Measurements from ENCODE around the gene SLC8B1.
A peak's percentile ranks its signal among the peaks of the same experiment; 100 is the strongest.

SLC8B1 gene

DNA sequence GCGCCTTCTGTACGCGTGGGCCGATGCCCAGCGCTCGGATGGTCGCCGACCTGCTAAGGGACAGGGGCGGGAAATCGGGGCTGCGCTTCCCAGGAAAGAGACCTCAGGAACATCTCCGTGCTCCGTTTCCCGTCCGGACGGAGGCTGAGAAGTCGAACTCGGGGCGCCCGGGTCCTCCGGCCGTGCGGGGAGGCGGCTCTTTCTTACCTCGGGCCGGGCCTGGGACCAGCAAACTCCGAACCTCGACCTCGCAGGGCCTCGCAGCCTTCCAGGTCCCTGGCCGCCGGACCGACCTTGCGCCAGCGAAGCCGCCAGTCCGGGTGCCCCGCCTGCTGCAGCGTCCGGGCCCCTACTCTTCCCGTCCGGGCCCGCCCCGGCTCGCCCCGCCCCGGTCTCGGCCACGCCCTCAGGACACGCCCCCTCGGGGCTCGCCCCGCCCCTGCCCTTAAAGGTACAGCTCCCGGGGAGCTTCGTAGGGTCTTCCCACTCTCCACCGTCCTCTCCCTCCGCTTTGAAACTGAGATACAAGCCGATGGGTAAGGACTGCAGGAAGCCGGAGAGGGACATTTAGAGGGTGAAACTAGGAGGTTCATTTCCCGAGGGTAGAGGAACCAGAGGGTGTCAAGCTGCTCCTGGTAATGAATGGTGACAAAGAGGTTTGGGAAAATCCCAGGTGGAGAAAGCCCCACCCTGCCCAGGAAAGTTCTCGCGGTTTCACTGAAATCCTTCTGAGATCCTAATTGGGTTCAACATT is at the start of gene SLC8B1:
Gene SLC8B1 (minus strand): TSS at position 324 of the 754 bp plus-strand sequence. CDS start 2,231 bp downstream, outside the sequence.
- peak; percentile 96 to 99 for DNase-seq

DNA sequence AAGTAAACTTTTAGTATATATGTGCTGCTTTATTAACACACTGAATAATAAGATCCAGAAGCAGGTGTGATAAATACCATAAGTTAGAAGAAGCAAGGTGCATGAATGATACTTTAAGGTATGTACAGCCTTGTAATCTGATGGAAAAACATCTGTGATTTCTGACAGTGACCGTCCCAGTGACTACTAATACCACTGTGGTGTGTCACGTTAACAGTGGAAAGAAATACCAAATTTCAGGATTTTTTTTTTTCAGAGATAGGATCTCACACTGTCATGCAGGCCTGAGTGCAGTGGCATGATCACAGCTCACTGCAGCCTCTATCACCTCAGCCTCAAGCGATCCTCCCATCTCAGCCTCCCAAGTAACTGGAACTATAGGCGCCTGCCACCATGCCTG is 47.3 kb upstream of the SLC8B1 start:
- no peak for DNase-seq

DNA sequence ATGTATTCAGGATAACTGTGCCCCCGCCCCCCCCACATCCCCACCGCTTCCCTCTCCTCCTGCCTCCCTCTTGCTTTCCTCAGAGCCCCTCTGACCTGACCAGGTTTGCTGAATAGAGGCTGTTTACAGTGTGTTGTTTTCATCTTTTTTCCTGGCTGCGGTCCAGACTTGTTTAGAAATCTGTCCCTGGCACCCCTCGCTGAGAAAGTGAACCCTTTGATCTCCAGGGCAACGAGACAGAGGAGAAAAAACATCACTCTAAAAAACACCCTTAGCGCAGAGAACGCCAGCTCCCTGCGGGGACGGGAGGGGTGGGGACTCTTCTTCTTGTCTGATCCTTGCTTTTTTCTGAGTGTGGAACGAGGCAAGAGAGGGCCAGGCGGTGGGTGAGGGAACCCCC is 46.3 kb upstream of the SLC8B1 start:
- DNase-seq, result no peak

DNA sequence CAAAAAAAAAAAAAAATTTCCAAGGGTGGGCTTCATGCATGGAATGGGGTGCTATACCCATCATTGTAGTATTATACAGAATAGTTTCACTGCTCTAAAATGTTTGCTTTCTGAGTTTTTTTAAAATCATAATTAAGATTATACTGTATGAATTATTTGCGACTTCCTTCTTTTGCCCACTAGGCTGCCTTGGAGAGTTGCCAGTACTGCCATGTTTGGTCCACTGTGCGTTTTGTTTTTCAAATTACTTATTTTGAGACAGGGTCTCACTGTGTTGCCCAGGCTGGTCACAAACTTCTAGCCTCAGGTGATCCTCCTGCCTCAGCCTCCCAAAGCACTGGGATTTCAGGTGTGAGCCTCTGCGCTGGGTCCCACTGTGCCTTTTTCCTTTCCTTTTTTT is 43.4 kb upstream of the SLC8B1 start:
- no peak for DNase-seq

DNA sequence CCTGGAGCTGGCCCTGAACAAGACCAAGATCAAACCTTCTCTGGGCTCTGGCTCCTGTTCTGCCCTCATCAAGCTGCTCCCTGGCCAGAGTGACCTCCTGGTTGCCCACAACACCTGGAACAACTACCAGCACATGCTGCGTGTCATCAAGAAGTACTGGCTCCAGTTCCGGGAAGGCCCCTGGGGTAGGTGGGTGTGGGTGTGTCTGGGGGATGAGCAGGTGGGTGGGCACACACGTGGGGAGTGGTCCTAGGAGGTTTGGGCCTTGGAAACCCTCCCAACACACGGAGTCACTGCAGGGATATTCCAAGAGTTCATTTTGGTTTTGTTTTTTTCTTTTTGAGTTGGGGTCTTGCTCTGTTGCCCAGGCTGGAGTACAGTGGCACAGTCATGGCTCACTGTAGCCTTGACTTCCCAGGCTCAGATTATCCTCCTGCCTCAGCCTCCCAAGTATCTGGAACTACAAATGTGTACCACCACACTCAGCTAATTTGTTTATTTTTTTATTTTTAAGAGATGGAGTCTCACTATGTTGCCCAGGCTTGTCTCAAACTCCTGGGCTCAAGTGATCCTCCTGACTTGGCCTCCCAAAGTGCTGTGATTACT is 40.0 kb upstream of the SLC8B1 start:
- DNase-seq, result no peak

DNA sequence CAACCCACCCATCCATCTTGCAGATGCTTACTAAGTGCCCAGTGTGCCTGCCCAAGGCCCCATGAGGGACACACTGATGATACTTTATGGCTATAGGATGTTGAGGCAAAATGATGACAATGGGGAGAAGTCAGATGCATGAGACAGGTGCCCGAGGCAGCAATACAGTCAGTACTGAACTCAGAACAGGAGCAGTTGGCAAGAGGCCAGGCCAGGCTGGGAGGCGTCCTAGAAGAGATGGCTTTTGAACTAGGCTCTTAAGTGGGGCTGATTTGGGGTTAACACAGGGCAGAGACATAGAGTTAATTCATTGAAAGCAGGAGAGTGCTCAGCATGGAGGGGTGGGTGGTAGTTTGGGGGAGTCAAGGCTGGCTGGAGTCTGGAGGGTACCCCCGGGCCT is 39.1 kb upstream of the SLC8B1 start:
- DNase-seq, result no peak

DNA sequence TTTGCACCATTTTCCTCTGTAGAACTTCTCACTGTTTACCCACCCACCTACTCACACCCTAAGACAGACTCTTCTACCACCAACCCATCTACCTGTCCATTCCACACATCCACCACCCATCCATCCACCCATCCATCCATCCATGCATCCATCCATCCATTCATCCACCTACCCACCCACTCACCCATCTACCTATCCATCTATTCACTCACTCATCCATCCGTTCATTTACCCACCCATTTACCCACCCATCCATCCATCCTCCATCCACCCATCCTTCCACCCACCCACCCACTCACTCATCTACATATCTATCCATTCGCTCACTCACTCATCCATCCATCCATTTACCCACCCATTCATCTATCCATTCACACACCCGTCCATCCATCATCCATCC is 38.5 kb upstream of the SLC8B1 start:
- DNase-seq, result no peak

DNA sequence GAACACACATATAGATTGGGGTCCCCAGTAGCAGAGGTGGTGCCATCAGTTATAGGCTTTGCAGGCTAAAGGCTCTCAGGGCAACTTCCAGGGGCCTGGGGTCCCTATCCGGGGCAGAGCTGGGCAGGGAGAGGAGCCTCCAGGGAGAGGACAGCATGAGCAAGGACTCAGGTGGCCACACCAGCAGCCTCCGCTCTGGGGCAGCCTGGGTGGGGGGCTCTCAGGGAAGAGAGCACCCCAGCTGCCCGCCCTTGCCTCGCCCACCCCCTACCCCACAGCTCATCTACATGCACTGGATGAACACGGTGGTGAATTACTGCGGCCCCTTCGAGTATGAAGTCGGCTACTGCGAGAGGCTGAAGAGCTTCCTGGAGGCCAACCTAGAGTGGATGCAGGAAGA is 37.5 kb upstream of the SLC8B1 start:
- DNase-seq, result no peak

DNA sequence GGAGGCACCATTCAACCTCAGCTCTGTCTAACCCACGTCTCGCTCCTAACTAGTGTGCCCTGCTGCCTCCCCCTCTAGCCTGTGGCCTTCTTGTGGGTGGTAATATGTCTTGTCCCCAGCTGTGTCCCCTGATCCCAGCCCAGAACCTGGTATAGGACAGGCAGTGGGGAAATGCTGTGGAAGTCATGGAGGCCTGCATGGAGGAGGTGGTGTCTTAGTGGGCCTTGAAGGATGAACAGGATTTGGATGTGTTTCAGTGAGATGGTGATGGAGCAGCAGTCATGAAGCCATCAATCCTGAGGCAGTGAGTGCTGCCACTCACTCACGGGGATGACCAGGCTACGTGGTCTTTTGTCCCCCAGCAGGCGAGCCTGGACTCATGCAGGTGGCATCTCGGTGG is 36.9 kb upstream of the SLC8B1 start:
- DNase-seq, result no peak

DNA sequence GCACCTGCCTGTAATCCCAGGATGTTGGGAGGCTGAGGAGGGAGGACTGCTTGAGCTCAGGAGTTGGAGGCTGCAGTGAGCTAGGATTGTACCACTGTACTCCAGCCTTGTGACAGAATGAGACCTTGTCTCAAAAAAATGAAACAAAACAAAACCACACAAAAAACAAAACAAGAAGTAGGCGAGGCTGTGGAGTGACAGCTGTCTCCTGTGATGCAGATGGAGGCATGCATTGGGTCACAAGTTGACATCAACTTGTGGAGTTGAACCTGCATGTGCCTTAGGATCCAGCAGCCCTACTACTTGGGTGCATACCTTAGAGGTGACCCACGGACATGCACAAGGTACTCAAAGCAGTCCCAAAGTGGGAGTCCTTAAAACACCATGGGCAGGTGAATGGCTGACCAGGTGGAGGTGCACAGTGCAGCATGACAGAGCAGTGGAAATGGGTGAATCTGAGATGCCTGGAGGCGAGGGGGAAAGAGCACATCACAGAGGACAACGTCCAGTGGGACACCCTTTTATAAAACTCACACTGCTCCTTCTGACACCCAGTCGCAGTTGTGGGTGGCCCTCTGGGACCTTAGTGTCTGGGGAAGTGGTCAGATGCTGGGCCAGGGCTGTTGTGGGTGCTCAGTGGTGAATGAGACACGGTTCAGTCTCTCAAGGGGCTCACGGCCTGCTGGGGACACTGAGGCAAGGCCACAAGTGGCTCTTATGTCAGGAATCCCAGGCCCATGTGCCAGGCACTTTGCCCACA is 36.2 kb upstream of the SLC8B1 start:
- no peak for DNase-seq

DNA sequence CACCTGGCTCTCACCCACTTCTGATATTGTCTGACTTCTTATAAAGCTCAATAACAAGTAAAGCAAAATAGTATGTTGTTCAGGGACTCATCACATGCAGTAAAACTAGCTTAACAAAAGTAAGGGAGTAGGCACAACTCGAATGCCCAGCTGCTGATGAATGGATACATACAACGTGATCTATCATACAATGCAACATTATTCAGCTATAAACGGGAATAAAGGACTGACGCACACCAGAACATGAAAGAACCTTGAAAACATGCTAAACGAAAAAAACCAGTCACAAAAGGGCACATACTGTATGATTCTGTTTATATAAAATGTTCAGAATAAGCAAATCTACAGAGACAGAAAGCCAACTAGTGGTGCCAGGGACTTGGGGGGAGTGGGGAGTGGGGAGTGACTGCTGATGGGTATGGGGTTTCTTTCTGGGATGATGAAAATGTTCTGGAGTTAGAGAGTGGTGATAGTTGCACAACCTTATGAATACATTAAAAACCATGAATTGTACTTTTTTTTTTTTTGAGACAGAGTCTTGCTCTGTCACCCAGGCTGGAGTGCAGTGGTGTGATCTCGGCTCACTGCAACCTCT is 34.6 kb upstream of the SLC8B1 start:
- DNase-seq, result no peak

DNA sequence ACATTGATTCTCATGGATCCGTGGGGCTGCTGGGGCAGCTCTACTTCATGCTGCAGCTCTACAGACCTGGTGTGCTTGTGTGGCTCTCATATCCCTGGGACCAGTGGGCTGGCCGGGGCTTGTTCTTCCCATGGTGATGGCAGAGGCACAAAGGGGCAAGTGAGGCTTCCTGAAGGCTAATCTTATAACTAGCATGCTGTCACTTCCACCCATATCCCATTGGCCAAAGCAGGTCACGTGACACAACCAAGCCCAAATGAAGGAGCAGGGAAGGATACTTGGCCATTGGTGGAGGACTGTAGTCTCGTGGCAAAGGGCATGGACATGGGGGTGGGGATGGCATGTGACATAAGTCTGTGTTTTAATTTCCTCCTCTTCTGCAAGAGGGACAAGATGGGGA is 33.4 kb upstream of the SLC8B1 start:
- no peak for DNase-seq

DNA sequence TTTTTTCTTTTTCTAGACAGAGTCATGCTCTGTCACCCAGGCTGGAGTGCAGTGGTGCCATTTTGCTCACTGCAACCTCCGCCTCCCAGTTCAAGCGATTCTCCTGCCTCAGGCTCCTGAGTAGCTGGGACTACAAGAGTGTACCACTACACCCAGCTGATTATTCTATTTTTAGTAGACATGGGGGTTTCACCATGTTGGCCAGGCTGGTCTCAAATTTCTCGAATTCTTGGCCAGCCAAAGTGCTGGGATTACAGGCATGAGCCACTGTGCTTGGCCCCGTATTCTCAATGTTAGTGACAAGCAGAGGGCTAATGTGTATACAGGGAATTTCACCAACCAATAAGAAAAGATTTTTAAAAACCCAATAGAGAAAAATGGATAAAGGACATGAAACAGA is 31.9 kb upstream of the SLC8B1 start:
- no peak for DNase-seq

DNA sequence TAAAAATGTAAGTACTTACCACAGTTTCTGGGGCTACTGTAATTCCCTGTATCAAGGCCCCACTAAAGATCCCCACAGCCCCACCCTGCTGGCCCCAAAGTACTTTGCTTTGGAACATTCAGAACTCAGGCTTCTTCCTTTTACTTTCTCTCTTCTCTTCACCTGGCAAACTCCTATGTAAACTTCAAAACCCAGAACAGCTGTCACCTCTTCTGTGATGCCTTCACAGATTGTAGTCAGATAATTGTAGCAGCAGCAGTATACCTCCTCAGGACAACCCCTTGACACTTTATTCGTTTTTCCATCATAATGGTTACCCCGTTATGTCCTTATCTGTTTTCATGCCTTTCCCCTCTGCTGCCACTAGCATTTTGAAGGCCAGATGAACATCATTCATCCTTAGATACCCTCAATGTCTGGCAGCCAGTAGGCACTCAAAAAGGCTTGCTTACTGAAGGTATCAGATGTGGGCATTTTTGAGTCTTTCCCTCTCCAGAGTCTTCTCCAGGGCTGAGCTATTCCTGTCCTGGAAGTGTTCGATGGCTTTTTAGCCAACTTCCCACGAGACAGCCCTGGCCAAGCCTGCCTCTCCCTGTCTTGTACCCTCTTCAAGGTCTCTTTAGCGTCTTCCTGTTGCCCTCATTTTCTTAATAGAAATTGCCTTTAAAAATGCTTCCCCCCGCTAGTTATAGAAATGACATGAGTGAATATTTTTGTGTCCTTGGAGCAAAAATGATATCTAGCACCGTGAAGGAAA is 30.9 kb upstream of the SLC8B1 start:
- DNase-seq, result no peak

DNA sequence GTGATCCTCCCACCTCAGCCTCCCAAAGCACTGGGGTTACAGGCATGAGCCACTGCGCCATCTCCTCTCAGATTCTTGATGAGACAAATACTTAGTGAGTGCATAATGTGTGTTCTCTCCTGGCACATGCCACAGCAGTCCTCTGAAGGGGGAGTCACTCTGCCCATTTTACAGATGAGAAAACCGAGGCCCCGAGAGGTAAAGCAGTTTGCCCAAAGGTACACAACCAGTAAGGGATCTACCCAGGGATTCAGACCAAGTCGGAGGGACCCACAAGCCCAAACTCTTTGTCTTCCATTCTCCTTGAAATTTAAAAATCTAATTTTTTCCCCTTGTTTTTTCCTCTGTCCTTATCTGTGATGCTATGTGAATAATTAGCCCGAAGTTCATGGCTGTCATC is 29.8 kb upstream of the SLC8B1 start:
- DNase-seq, result no peak

DNA sequence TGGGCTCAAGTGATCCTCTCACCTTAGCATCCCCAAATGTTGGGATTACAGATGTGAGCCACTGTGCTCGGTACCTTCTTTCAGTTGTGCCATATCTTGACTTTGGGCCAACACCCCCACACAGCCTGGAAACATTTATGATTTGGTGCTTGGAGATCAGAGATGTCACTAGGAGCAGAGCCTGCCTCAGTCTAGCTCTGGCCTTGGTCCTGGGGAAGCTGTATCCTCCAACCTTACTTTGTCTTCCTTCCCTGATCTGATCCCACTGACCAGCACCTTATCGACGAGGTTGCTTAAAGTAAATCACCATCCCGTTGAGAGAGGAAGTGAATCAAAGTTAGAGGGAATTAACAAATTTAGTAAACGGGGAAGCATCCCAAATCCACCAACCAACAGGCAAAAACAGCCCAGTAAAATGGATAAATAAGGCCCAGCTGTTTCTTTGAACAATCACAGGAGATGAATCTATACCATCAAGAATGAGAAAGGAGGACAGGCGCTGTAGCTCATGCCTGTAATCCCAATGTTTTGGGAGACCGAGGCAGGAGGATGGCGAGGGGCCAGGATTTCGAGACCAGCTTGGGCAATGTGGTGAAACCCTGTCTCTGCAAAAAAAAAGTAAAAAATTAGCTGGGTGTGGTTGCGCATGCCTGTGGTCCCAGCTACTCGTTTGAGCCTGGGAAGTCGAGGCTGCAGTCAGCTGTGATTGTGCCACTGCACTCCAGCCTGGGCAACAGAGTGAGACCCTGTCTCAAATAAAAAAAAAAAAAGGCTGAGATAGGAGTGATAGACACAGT is 26.9 kb upstream of the SLC8B1 start:
- no peak for DNase-seq

DNA sequence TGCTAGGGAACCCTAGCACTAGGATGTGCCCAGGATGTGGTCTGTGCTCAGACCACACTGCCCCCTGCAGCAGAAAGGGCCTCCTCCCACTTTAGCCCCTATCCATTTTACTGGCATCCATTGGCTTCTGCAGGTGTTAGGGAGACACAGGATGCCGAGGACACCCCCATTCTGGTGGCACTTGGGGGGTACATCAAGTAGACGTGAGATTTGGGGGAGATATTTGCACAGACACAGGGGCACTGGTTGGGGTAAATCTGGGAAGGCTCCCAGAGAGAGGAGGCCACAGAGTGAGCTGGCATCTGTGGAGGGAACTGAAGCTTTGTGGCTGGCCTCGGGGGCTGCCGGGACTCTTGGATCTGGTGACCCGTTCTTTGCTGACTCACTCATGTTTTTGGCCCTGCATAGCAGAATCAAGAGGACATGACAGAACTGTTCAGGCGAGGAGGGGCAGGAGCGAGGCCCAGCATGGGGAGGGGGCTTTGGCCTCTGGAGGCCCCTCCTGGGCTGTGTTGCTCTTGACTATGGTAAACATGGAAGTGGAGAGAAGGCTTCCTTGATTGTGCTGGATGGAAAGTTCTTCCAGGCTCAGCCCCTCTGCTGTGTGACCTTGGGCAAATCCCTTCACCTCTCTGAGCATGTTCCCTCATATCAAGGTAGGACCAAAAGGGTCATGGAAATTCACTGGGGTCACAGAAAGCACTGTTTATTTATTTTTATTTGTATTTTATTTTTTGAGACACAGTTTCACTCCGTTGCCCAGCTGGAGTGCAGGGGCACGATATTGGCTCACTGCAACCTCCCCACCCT is 25.2 kb upstream of the SLC8B1 start:
- peak in 1 of 2 experiments; percentile 32 for DNase-seq

DNA sequence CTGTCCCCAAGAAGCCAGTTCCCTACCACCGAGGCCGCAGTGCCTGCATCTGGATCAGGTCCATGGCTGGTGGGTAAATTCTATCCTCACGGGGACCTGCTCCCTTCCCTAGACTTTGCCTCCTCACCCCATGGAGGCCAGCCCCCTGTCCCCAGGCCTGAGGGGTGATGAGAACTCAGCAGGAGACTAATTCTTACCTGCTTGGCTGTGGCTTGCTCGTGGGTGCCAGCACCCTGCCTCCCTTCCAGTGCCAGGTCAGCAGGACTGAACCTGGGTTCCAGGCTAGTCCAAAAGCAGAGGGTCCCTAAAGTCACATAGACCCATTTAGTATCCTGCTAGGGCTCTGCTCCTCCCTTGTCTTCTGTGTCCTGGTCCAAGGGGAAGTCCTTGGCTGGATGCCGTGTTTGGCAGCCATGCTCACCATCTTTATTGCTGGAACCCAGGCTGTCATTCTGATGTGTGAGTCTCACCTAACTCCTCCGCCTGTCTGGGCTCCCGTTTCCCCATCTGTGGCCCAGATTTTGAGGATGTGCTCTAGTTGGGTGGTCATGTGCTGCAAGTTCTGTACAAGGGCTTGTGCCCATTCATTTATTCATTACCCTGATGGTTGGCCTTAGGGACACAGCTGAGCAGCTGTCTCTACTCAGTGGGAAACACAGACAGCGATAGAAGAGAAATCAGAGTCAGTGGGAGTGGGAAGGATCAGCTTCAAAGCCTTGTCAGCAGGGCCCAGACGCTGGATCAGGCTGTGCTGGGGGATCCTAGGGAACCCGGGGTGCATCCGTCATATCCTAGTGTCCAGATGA is 24.4 kb upstream of the SLC8B1 start:
- DNase-seq, result peak in 1 of 2 experiments; percentile 29

DNA sequence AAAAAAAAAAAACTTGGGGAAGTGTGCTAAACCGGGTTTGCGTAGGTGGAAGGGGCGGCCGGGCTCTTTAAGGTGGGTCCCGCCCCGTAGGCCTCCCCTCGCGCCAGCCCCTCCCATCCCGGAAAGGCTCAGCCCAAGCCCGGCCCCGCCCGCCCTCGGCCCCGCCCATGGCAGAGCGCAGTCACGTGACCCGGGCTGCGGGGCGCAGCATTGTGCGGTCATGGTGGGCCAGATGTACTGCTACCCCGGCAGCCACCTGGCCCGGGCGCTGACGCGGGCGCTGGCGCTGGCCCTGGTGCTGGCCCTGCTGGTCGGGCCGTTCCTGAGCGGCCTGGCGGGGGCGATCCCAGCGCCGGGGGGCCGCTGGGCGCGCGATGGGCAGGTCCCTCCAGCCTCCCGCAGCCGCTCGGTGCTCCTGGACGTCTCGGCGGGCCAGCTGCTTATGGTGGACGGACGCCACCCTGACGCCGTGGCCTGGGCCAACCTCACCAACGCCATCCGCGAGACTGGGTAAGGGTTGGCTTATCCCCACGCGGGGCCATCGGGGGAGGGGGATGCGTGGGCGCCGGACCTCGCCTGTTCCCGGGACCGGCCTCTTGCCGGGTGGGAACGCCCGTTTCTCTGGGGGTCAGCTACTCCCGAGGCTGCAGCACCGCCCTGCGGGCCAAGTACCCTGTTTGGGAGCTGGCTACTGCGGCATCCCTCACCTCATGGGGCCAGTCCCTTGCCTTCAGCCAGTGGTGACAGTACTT is 23.6 kb upstream of the SLC8B1 start, which contains the start of gene PLBD2:
Gene PLBD2 (plus strand): TSS at position 207 of the 752 bp plus-strand sequence. CDS start 14 bp downstream, at position 221.
- DNase-seq, result peak; percentile 94 to 95
